A673 (cell line): ENCODE results near the gene TSPAN31.

ENCODE experiments used
- EZH2 ChIP-seq: fragments of 200-600 bp; sonication (generic); IDR thresholded peaks from 2 replicates; pipeline ENCODE4 v1.6.1; 2017; ENCODE audit warnings: borderline replicate concordance, low read depth, mild to moderate bottlenecking, mixed read lengths, antibody characterized with exemption, low read length; ENCODE audit not compliant: poor library complexity, severe bottlenecking
- TF ChIP-seq, protein P1 (sequence below): fragments of 300-800, 200-600 bp; sonication (generic); conservative IDR thresholded peaks from 2 replicates; pipeline ENCODE4 v1.5.1; 2017; ENCODE audit warnings: low read depth, mild to moderate bottlenecking, antibody characterized with exemption, low read length, moderate library complexity, mixed read lengths

DNA sequence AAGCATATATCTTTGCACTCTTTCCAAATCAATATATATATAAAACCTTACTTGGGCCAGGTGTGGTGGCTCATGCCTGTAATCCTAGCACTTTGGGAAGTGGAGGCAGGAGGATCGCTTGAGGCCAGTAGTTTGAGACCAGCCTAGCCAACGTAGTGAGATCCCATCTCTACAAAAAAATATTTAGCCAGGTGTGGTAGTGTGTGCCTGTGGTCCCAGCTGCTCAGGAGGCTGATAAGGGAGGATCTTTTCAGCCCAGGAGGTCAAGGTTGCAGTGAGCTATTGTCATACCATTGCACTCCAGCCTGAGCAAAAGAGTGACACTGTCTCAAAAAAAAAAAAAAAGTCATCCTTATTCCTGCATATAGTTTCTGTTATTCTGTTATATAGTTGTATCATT is 36.5 kb upstream of the TSPAN31 start:
- TF ChIP-seq, protein P1, sequence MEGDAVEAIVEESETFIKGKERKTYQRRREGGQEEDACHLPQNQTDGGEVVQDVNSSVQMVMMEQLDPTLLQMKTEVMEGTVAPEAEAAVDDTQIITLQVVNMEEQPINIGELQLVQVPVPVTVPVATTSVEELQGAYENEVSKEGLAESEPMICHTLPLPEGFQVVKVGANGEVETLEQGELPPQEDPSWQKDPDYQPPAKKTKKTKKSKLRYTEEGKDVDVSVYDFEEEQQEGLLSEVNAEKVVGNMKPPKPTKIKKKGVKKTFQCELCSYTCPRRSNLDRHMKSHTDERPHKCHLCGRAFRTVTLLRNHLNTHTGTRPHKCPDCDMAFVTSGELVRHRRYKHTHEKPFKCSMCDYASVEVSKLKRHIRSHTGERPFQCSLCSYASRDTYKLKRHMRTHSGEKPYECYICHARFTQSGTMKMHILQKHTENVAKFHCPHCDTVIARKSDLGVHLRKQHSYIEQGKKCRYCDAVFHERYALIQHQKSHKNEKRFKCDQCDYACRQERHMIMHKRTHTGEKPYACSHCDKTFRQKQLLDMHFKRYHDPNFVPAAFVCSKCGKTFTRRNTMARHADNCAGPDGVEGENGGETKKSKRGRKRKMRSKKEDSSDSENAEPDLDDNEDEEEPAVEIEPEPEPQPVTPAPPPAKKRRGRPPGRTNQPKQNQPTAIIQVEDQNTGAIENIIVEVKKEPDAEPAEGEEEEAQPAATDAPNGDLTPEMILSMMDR: no peak
- no peak for TF ChIP-seq EZH2
